Activated CD8-positive, alpha-beta memory T cell treated with anti-CD3 and anti-CD28 coated beads for 4 hours (primary cell): ENCODE results near the gene ITM2C.

Source experiments
- DNase-seq, 2 donors: peaks; one replicate each; pipeline ENCODE4 v3.0.0-alpha.2; 2020; ENCODE audit warnings: low read depth in 2 of 2

ITM2C gene

DNA sequence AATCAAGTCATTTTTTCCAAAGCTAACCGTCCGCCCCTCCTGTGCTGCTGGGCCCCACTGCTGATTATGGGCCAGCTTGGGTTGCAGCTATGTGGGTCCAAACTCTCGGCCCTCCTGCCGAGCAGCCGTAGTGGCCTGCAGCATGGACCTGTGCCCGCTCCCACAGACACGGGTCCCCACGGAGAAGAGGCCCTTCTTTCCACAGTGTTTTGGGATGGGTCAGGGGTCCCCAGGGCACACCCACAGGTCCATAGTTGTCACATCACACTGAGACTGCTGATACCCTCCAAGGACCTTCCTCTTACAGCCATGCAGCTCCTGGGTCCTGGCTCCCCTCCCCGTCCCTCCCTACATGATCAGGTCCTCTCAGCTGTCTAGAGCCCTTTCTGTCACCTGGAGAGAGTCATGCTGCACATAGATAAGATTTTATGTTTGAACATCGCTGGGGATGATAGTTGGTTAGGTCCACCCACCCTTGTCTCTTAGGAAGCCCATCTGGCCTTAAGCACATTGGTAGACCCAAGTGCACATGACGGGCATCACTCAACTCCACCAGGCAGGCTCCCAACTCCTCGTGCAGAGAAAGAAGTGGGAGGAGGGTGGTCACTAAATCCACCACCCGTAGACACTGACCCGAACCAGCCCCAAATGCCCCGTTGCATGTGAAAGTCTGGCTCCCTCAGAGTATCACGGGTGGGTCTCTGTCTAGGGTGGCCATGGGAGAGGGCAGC lies 42.8 kb downstream of the ITM2C start:
- DNase-seq = no peak

- no peak for DNase-seq
These were observed 43.4 kb downstream of the ITM2C start for GRCh38 chr2:230908092-230908594.

GRCh38 chr2:230908595-230909191 lies 44.0 kb downstream of the ITM2C start:
- peak in 1 of 2 donors; percentile 42 for DNase-seq

- no peak for DNase-seq
These were observed 45.3 kb downstream of the ITM2C start for GRCh38 chr2:230909841-230910545.

DNA sequence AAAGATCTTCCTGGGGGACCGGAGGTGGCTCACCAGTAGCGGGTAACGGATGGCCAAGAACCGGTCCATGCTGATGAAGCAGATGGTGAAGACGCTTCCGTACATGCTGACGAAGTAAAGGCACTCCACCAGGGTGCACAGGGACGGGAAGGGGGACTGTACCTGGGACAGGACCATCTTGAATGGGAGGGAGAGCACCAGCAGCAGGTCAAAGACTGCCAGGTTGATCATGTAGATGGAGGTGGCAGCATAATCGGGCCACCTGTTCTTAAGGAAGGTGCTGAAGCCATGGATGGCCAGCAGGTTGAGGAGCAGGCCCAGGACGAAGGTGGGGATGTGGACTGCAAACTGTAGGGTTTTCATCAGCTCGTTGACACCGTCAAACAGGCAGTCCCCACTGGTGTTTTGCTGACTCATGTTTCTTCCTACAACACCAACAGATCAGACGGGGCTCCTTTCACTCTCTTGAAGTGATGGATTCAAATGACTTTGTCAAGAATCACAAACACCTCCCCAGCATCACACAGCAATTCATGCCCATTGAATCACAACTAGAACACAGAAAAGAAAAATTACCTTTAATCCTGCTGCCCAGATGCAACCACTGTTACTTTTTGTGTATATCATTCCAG lies 45.9 kb downstream of the ITM2C start:
- no peak for DNase-seq

- no peak for DNase-seq
These were observed 47.3 kb downstream of the ITM2C start for GRCh38 chr2:230912046-230912445.

GRCh38 chr2:230912724-230913123 lies 48.0 kb downstream of the ITM2C start:
- no peak for DNase-seq

- DNase-seq = no peak
These were observed 48.8 kb downstream of the ITM2C start for GRCh38 chr2:230913406-230914143.

- DNase-seq = no peak
These were observed 50.1 kb downstream of the ITM2C start for GRCh38 chr2:230914886-230915285.

DNA sequence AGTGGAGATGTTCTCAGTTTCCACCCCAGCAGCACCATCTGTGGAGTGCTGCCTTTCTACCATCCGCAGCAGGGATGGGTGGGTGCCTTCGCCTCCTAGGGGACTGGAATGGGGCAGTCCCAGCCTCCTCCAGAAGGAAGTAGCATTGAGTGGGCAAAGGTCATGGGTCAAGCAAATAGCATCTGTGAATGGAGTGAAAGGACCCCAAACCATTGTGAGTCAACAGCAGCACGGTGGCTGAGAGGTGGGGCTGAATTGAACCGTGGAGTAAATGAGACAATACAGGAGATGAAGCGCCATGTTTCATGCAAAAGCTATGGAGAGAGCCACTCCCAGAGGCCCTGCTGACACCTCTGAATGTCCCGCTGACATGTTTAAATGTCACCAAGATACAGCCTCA lies 50.6 kb downstream of the ITM2C start:
- no peak for DNase-seq

- DNase-seq = no peak
These were observed 51.5 kb downstream of the ITM2C start for GRCh38 chr2:230916218-230916617.

DNA sequence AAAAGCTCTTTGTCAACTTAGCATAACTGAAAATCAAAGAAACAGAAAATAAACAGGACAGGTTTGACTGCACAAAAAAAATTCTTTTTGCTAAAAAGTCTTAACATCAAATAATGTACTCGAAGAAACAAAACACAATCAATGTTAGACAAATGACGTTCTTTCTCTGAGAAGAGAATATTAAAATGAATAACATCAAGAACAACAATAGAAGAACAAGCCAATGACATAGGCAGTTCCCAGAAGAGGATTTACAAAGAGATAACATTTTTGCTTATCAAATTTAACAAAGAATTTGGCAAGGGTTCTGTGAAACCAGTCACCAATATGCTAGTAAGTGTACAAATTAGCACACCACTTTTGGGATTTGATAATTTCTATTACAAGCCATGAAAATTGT lies 54.5 kb downstream of the ITM2C start:
- DNase-seq = no peak

DNA sequence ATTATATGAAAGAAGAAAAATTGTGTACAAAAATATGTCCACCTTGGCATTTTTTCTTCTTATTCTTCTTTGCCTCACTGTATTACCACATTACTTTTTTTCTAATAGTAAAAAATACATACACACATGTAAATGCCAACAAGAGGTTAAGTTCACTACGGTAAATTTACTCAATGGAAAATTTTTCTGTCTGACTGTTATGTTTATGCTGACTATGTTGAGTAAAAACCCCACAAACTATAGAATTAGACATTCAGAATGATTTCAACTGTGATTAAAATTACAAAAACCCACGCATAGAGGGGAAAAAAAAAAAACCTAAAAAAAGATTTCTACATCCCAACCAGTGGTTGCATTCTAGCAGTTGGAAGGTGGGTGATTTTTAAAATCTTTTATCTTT lies 54.9 kb downstream of the ITM2C start:
- DNase-seq = no peak

GRCh38 chr2:230920167-230920566 lies 55.4 kb downstream of the ITM2C start:
- DNase-seq = no peak

GRCh38 chr2:230921806-230922595 lies 57.3 kb downstream of the ITM2C start:
- DNase-seq = no peak

- no peak for DNase-seq
These were observed 58.4 kb downstream of the ITM2C start for GRCh38 chr2:230922951-230923717.

- no peak for DNase-seq
These were observed 59.3 kb downstream of the ITM2C start for GRCh38 chr2:230924092-230924469.

DNA sequence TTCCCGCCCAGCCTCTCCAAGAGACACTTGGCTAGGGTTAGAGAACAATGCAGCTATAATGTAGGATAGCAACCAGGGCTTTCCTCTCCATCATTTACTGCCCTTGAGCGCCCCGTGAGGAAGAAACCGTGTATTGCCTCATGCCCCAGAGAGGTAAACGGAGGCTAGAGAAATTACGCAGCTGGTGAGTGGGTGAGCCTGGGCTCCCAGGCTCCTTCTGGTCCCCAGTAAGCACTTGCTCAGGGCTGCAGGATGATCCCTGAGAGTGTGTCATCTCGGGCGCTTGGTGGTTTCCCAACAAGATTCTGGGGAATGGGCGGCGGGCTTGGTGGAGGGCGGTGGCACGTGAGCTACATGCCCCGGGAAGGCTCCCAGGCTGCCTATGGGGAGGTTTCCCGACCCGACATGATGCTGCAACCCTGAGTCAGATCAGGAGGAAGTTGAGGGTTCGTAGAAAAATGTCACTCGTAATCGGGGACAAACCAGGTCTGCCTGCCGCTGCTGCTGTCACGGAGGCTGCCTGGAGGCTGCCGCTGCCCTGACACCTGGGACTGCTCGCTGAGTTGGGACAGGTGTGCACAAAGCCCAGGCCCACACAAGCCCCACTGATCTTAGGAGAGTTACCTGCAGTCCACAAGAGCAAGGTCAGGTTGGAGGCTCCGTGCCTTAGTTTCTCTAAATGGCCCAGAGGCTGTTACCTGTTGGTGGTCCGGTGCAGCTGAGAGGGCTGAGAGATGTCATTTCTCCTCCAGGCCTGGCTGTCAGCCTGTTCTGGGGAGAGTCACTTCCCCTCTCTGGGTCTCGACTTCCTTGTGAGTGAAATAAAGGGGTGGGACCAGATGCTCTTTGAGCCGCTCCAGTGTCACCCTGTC lies 60.0 kb downstream of the ITM2C start, which contains the start of gene GPR55:
GPR55 (minus strand) TSS at position 773 of the 872 bp plus-strand sequence. CDS start 14,280 bp downstream, outside the sequence.
- DNase-seq = peak; percentile 33 to 41

GRCh38 chr2:230925443-230925878 lies 60.7 kb downstream of the ITM2C start:
- DNase-seq = no peak
